ENCODE data around the gene UTY.

DNA sequence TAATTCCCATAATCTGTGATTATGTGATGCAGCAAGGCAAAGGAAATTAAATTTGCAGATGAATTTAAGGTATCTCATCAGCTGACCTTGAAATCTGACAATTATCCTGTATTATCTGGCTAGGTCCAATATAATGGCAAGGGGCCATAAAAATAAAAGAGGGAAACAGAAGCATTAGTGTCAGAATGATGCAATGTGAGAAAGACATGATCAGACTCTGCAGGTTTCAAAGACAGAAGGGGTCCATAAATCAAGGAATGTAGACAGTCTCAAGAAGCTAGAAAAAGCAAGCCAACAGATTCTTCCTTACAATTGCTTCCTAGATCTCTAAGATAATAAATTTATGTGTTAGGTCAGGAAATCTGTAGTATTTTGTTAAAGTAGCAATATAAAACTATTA lies 208.1 kb downstream of the UTY start:
- no peak for TF ChIP-seq POLR2AphosphoS5 (IDR thresholded peaks at IDR 0.05; ENCODE audit: low read depth, low read length)
- TF ChIP-seq, protein P1, sequence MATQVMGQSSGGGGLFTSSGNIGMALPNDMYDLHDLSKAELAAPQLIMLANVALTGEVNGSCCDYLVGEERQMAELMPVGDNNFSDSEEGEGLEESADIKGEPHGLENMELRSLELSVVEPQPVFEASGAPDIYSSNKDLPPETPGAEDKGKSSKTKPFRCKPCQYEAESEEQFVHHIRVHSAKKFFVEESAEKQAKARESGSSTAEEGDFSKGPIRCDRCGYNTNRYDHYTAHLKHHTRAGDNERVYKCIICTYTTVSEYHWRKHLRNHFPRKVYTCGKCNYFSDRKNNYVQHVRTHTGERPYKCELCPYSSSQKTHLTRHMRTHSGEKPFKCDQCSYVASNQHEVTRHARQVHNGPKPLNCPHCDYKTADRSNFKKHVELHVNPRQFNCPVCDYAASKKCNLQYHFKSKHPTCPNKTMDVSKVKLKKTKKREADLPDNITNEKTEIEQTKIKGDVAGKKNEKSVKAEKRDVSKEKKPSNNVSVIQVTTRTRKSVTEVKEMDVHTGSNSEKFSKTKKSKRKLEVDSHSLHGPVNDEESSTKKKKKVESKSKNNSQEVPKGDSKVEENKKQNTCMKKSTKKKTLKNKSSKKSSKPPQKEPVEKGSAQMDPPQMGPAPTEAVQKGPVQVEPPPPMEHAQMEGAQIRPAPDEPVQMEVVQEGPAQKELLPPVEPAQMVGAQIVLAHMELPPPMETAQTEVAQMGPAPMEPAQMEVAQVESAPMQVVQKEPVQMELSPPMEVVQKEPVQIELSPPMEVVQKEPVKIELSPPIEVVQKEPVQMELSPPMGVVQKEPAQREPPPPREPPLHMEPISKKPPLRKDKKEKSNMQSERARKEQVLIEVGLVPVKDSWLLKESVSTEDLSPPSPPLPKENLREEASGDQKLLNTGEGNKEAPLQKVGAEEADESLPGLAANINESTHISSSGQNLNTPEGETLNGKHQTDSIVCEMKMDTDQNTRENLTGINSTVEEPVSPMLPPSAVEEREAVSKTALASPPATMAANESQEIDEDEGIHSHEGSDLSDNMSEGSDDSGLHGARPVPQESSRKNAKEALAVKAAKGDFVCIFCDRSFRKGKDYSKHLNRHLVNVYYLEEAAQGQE (IDR thresholded peaks at IDR 0.05; ENCODE audit: insufficient read depth in 1 of 2, low read depth in 2 of 2, low read length in 2 of 2), result no peak

Measured in PFSK-1 (cell line).